Smooth muscle cell (in vitro differentiated cells): ENCODE measurements around the gene GRAMD2B. TPM values are rescaled to one million over a fixed set of nuclear protein-coding genes. Genes with fewer than 3 reads are reported as not detected.

Experiments used
- DNase-seq: peaks from one replicate; lab custom pipeline; 2025; ENCODE audit not compliant: unreplicated experiment; lab: John Stamatoyannopoulos, UW
- H2AFZ ChIP-seq: fragments of 200-600 bp; sonication (generic); 2 replicates; pipeline ENCODE4 v1.6.0; 2016; ENCODE audit warnings: antibody characterized with exemption, low read depth, mild to moderate bottlenecking
- H3F3A ChIP-seq: fragments of 200-600 bp; sonication (generic); 2 replicates; pipeline ENCODE4 v1.6.0; 2017; ENCODE audit warnings: antibody characterized with exemption, low read depth
- H3K27ac ChIP-seq: fragments of 200-600 bp; sonication (generic); 2 replicates; pipeline ENCODE4 v1.5.1; 2016; ENCODE audit warnings: low read depth, mild to moderate bottlenecking
- H3K27me3 ChIP-seq: fragments of 200-600 bp; sonication (generic); 2 replicates; pipeline ENCODE4 v1.6.1; 2016; ENCODE audit warnings: low read depth, mild to moderate bottlenecking
- H3K36me3 ChIP-seq: fragments of 200-600 bp; sonication (generic); 2 replicates; pipeline ENCODE4 v1.5.1; 2016; ENCODE audit warnings: low read depth
- H3K4me1 ChIP-seq: fragments of 200-600 bp; sonication (generic); 2 replicates; pipeline ENCODE4 v1.5.1; 2016; ENCODE audit warnings: low read depth
- H3K4me2 ChIP-seq: fragments of 200-600 bp; sonication (generic); 2 replicates; pipeline ENCODE4 v1.6.0; 2016; ENCODE audit warnings: mild to moderate bottlenecking
- H3K4me3 ChIP-seq: fragments of 200-600 bp; sonication (generic); 2 replicates; pipeline ENCODE4 v1.5.1; 2016; ENCODE audit warnings: mild to moderate bottlenecking
- H3K79me2 ChIP-seq: fragments of 200-600 bp; sonication (generic); 2 replicates; pipeline ENCODE4 v1.6.0; 2016; ENCODE audit warnings: low read depth, mild to moderate bottlenecking
- H3K9ac ChIP-seq: fragments of 200-600 bp; sonication (generic); 2 replicates; pipeline ENCODE4 v1.6.0; 2016; ENCODE audit warnings: low read depth
- H3K9me3 ChIP-seq: fragments of 200-600 bp; sonication (generic); replicated peaks from 2 replicates; pipeline ENCODE4 v1.5.1; 2016; ENCODE audit warnings: low read depth
- H4K20me1 ChIP-seq: fragments of 200-600 bp; sonication (generic); 2 replicates; pipeline ENCODE4 v1.6.0; 2016; ENCODE audit warnings: low read depth
- CTCF ChIP-seq: fragments of 200-600 bp; sonication (generic); IDR thresholded peaks from 2 replicates; pipeline ENCODE4 v1.5.1; 2017; ENCODE audit warnings: borderline replicate concordance, mild to moderate bottlenecking, antibody characterized with exemption; ENCODE audit not compliant: insufficient read depth, poor library complexity, severe bottlenecking
- WGBS: methylation state at CpG from one replicate; pipeline ENCODE4 v1.1.7; 2016; ENCODE audit warnings: low lambda C conversion rate; 5-methylcytosine and 5-hydroxymethylcytosine counted together
- polyA plus RNA-seq: library from polyadenylated mRNA; unstranded; fragments of >200 nt; fragmentation: Nextera tagmentation; extraction: Ambion mirVana; gene quantifications from 2 replicates; pipeline ENCODE4 v1.2.1, GENCODE V29; 2016
- total RNA-seq: library from RNA; depleted of rRNA; stranded (reverse); fragments of >200 nt; gene quantifications from 2 replicates; pipeline ENCODE4 v1.2.3, GENCODE V29; 2014

Gene GRAMD2B
- total and polyA plus RNA-seq, 2 experiments from 2014 or later: 8.7 to 27.3 TPM

GRCh38 chr5:126477294-126478117 is 54.3 kb downstream of the GRAMD2B start:
- Histone ChIP-seq H3K4me1 (no peaks in the 10 kb centered on the region), H3K9ac (no peak overlapping the region), H3K79me2 (no peaks in the 10 kb centered on the region), H3K4me3 (no peak overlapping the region), H2AFZ (no peak overlapping the region), H4K20me1 (no peaks in the 10 kb centered on the region), H3K4me2 (no peak overlapping the region), H3F3A (no peaks in the 10 kb centered on the region), H3K9me3 (no peaks in the 10 kb centered on the region), H3K36me3 (no peaks in the 10 kb centered on the region), H3K27ac (no peak overlapping the region), H3K27me3 (no peaks in the 10 kb centered on the region)
- DNase-seq: no peak
- TF ChIP-seq CTCF: no peak
- WGBS: 74% methylated on average over 5 of the region's 5 CpGs

GRCh38 chr5:126479810-126480209 is 56.6 kb downstream of the GRAMD2B start:
- 79% methylated on average over 2 of the region's 2 CpGs for WGBS

GRCh38 chr5:126480824-126481223 is 57.6 kb downstream of the GRAMD2B start:
- H3K4me3 ChIP-seq: no peak overlapping the region
- no peak overlapping the region for H3K9ac ChIP-seq
- H2AFZ ChIP-seq: no peak overlapping the region
- DNase-seq: no peak
- no peaks in the 10 kb centered on the region for H3K9me3 ChIP-seq
- H3K36me3 ChIP-seq: peaks cover 7% of the 10 kb centered on the region
- H3K27ac ChIP-seq: no peak overlapping the region
- H3F3A ChIP-seq: no peaks in the 10 kb centered on the region
- no peak for TF ChIP-seq CTCF
- H3K79me2 ChIP-seq: no peaks in the 10 kb centered on the region
- H3K4me1 ChIP-seq: no peaks in the 10 kb centered on the region
- H4K20me1 ChIP-seq: no peaks in the 10 kb centered on the region
- H3K27me3 ChIP-seq: no peaks in the 10 kb centered on the region
- H3K4me2 ChIP-seq: no peak overlapping the region

More at GRCh38 chr5:126479810-126480209, 56.6 kb downstream of the GRAMD2B start:
- Histone ChIP-seq H3K27ac (no peak overlapping the region), H4K20me1 (no peaks in the 10 kb centered on the region), H3K4me3 (no peak overlapping the region), H3K9ac (no peak overlapping the region), H2AFZ (no peak overlapping the region), H3F3A (no peaks in the 10 kb centered on the region), H3K9me3 (no peaks in the 10 kb centered on the region), H3K4me2 (no peak overlapping the region), H3K36me3 (peaks cover 3% of the 10 kb centered on the region), H3K27me3 (no peaks in the 10 kb centered on the region), H3K4me1 (no peaks in the 10 kb centered on the region), H3K79me2 (no peaks in the 10 kb centered on the region)
- no peak for DNase-seq
- no peak for TF ChIP-seq CTCF

GRCh38 chr5:126481243-126481642 is 58.0 kb downstream of the GRAMD2B start:
- TF ChIP-seq CTCF: no peak
- 85% methylated on average over 2 of the region's 2 CpGs for WGBS
- H3K9ac ChIP-seq: no peak overlapping the region
- no peak overlapping the region for H2AFZ ChIP-seq
- no peaks in the 10 kb centered on the region for H3K27me3 ChIP-seq
- no peak for DNase-seq
- H4K20me1 ChIP-seq: no peaks in the 10 kb centered on the region
- no peaks in the 10 kb centered on the region for H3K9me3 ChIP-seq
- H3K4me3 ChIP-seq: no peak overlapping the region
- H3F3A ChIP-seq: no peaks in the 10 kb centered on the region
- H3K36me3 ChIP-seq: peaks cover 11% of the 10 kb centered on the region
- no peaks in the 10 kb centered on the region for H3K4me1 ChIP-seq
- no peak overlapping the region for H3K4me2 ChIP-seq
- H3K79me2 ChIP-seq: no peaks in the 10 kb centered on the region
- no peak overlapping the region for H3K27ac ChIP-seq
